GM18517 (cell line): ENCODE data around the gene ACSL5.
"Not testable (repeated sequence)": the region's sequence is repeated elsewhere in the genome, so short reads cannot be mapped to it uniquely, and the experiment has no call there.

ENCODE experiments used
- ATAC-seq: cut with Tn5 transposase; IDR thresholded peaks from one replicate; pipeline ENCODE4 v1.9.1; 2021; ENCODE audit warnings: mild to moderate bottlenecking, moderate library complexity; ENCODE audit not compliant: unreplicated experiment

The ACSL5 gene

GRCh38 chr10:112402917-112403316 is 29.0 kb downstream of the ACSL5 start:
- ATAC-seq: no peak

DNA sequence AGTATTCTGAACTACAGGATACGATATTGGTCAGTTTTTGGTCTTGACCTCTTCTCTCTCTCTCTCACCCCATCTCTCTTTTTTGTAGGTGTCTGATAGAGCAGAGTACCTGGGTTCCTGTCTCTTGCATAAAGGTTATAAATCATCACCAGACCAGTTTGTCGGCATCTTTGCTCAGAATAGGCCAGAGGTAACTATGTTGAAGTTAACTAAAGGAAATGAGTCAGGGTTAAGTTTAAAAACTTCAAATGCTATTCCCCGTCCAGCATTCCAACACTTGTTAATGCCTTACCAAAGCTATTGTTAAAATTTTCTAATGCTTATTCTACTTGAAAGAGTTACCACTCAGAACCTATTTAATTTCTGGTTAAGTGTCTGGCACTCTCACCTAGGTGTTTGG is 30.7 kb downstream of the ACSL5 start:
- ATAC-seq: no peak

DNA sequence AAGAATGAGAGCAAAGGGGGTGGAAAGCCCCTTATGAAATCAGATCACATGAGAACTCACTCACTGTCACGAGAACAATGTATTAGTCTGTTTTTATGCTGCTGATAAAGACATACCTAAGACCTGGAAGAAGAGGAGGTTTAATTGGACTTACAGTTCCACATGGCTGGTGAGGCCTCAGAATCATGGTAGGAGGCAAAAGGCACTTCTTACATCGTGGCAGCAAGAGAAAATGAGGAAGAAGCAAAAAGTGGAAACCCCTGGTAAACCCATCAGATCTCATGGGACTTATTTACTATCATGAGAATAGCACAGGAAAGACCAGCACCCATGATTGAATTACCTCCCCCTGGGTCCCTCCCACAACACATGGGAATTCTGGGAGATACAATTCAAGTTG is 32.9 kb downstream of the ACSL5 start:
- not testable (repeated sequence) for ATAC-seq

DNA sequence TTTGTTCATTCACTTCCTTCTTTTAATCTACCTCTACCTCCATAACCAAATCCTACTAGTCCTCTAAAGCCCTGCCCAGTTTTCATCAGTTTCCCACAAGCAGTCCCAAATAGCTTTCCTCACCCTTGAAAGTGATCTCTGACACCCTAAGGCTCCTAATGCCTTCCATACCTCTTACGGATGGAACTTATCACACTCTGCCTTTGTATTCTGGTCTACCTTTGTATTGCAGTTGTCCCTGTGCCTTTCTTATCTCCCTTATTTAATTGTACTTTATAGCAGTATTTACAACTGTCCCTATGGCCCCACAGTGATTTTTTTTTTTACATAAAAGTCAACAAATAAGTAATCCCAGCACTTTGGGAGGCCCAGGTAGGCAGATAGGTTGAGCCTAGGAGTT is 33.8 kb downstream of the ACSL5 start:
- no peak for ATAC-seq

- no peak for ATAC-seq
Observed at GRCh38 chr10:112409299-112409698, 35.4 kb downstream of the ACSL5 start.

GRCh38 chr10:112409755-112410154 is 35.8 kb downstream of the ACSL5 start:
- no peak for ATAC-seq

DNA sequence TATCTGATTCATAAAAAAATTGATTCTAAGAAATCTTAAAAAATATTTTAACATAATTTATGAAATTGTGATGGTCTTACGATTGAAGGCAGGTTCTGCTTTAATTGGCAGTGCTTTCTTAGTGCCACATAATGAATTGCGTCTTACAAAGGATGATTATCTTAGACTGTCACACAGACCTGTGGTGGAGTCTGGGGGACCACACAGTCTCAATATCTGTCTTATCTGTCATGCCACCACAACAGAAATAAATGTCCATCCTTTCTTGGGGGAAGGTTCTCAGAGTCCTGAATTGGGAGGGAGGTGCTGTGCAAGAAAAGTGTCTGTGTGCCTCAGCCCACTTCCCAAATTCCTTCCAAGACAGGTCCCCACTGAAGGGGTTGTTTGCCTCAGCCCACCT is 38.8 kb downstream of the ACSL5 start:
- no peak for ATAC-seq

GRCh38 chr10:112421731-112422130 is 47.8 kb downstream of the ACSL5 start:
- no peak for ATAC-seq

DNA sequence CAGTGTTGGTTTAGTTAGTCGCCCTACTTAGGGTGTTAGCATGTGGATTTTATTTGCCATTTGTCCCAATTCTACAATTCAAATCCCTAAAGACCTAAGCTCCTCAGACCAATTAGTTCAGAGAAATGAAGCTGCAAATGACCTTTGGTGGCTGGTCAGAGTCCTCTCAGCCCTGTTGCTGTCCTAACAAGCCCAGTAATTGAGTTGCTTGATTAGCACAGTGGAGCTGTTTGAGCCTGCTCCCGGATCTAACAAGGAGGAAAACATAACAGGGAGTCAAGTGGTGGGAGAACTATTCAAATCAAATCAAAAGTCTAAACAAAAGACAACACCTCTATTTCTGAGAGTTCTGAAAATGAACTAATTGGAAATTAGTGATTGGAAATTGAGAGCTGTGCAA is 50.7 kb downstream of the ACSL5 start:
- no peak for ATAC-seq

DNA sequence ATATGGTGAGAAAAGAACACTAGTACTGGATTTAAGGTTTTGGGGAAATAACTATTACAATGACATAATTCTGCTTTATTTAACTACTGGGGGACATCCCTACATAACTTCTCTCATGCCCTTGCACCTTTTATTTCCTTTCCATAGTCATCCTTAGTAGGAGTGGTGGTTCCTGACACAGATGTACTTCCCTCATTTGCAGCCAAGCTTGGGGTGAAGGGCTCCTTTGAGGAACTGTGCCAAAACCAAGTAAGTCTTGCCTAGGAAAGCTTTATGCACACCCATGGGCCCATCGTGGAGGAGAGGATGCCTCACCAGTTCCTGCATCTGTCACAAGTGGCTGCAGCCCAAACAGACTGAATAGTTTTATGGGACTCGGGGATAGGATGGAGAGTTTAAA is 52.2 kb downstream of the ACSL5 start:
- no peak for ATAC-seq

DNA sequence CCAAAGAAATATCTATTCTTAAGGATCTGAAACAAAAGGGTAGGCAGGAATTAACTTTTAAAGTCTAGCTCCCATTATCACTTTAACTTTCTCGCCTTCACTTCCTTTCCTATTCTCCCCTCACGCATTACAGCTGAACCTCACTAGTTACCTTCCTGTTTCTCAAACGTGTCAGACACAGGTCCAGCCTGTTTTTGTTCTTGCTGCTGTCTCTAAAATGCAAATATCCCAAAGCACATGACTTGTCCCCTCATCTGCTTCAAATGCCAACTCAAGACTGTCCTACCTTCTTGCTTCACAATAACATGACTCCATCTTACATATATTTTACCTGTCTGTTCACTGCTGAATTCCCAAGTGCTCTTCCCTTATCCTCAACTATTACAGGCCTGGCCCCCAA is 55.2 kb downstream of the ACSL5 start:
- ATAC-seq: no peak

GRCh38 chr10:112429654-112430230 is 55.8 kb downstream of the ACSL5 start:
- ATAC-seq: no peak

DNA sequence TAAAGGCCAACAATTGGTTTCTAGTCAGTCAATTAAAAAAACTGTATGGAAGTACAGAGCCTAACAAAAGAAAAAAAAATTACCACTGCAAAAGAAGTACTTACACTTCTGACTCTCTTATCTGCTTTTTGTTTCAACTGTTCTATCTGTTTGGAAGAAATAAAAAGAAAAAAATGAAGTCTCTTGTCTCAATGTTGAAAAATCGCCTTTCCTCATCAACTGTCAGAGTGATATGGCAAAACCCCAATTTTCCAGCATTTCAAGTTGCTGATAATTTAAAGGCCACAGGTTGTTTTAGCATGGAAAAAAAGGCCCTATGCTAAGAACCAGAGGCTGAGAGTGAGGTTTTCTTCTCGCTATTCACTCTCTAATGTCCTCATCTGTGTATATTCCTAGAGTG is 59.2 kb downstream of the ACSL5 start:
- no peak for ATAC-seq

DNA sequence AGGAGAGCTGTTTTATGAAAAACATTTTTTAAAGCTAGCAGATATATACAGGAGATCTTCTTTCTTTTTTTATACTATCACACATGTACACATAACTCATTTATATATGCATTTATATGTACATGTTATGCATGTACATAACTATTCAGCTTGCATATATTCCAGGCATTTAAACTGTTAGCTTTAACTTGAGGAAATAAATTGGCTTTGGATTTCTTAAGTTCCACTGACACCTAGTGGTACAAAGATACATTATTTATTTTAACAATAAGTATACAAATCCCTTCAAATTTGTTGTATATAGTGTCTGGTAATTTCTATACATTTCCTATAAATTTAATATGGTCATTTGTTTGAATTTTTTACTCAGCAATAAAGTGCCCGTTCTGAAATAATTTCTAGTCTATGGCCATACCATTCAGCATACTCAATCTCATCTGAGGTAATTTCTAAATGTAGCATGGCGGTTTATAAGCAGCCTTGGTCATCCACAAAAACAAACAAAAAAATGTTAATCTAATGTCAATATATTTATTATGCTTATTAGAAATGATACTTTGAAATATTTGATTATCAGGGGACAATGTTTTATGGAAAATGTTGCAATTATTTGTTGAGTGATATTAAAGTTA is 61.2 kb downstream of the ACSL5 start:
- no peak for ATAC-seq

DNA sequence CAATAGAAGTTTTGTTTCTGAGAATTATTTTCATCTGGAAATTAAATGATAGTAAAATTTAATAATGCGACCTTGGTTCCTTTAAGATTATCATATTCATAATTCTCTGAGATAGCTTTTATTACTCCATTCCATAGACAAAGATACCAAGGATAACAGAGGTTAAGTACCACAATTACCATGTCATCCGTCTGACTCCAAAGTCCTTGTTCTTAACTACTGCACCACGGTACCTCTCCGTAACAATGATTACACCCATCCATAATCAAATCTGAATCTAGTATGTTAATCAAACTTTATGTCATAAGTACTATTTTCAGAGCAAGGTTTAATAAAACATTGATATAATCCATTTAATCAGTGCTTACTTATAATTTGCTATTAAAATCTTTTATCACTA is 64.4 kb downstream of the ACSL5 start:
- ATAC-seq: no peak

GRCh38 chr10:112441520-112441919 is 67.6 kb downstream of the ACSL5 start:
- no peak for ATAC-seq

GRCh38 chr10:112442063-112442462 is 68.1 kb downstream of the ACSL5 start:
- ATAC-seq: no peak

- ATAC-seq: peak; percentile 48
Observed at GRCh38 chr10:112446055-112446854, 72.3 kb downstream of the ACSL5 start.

- ATAC-seq: peak; percentile 89
Observed at GRCh38 chr10:112446855-112447619, 73.1 kb downstream of the ACSL5 start, which contains the start of the genes VTI1A and ZDHHC6. Gene VTI1A (plus strand): TSS chr10:112447215. CDS start chr10:112447374, 159 bp downstream. Gene ZDHHC6 (minus strand): TSS chr10:112446914. CDS start chr10:112445436, 1,478 bp downstream.

GRCh38 chr10:112447620-112447928 is 73.7 kb downstream of the ACSL5 start:
- no peak for ATAC-seq

DNA sequence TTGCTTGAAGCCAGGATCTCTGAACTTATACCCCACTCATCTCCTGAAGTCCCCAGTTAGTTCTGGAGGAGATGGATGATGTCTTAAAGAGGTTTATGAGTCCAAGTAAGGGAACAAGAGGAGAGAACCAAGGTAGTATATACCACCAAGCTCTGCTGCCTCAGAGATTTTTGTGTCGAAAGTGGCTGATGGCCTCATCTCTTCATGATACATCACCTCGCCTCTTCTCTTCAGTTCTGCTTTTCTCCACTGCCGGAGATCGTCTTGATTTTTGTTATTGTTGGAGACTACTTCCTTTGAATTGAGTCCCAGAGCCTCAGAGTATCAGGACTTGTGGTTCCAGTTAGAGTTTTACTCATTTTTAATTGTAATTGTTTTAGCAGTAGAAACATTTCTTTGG is 75.0 kb downstream of the ACSL5 start:
- no peak for ATAC-seq
